Retina (tissue), 1 donor: Measurements from ENCODE around the gene GIPC2.
A peak's percentile ranks its signal among the peaks of the same experiment; 100 is the strongest.
"Not testable (repeated sequence)": the region's sequence is repeated elsewhere in the genome, so short reads cannot be mapped to it uniquely, and the experiment has no call there.

Experiments
- DNase-seq: peaks from one replicate; pipeline ENCODE4 v3.0.0-alpha.2; 2016

The GIPC2 gene, protein sequence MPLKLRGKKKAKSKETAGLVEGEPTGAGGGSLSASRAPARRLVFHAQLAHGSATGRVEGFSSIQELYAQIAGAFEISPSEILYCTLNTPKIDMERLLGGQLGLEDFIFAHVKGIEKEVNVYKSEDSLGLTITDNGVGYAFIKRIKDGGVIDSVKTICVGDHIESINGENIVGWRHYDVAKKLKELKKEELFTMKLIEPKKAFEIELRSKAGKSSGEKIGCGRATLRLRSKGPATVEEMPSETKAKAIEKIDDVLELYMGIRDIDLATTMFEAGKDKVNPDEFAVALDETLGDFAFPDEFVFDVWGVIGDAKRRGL

DNA sequence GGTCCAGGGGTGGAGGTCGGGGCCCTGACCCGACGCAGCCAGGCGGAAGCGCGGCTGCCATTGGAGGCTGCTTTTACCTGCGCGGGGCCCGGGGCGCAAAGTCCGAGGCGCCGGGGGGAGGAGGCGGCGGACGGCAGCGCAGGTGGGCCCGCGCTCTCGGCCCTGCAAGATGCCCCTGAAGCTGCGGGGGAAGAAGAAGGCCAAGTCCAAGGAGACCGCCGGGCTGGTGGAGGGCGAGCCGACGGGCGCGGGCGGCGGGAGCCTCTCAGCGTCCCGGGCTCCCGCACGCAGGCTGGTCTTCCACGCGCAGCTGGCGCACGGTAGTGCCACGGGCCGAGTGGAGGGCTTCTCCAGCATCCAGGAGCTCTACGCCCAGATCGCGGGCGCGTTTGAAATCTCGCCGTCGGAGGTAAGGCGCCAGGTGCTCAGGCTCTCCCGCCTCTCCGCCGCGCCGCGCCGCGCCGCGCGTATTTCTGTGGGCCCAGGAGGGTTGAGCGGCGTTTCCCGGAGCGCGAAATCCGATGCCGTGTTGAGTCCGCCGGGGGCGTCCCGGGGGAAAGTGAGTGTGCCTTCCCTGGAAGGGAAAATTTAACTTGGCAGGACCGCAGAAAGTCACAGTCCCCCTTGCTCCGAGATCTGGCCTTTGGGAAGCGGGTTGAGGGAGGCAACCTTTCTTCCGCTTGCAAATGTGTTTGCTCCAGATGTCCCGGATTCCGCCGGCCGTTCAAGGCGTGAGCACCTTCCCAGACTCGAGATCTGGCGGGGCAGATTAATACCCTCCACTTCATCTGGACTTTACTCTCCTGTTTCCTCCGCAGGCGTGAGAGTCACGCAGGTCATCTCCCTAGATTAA, at the start of gene GIPC2:
GIPC2 (plus strand) TSS at position 41 of the 853 bp plus-strand sequence; CDS start at position 170, 129 bp downstream.
- DNase-seq: peak; percentile 72

DNA sequence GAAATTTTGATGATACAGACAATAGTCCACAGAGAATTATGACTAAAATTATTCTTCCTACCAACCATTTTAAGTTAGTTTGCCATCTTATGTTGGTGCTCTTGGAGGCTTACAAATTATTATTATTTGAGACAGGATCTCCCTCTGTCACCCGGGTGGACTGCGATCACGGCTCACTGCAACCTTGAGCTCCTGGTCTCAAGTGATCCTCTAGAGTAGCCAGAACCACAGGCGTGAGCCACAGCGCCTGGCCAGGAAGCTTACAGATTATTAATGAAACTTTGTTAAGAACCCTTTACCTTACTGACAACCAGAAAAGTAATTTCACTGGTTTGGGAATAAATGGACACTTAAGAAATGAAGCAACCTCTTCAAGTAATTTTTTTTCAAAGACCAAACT, 49.0 kb upstream of the GIPC2 start:
- DNase-seq: no peak

DNA sequence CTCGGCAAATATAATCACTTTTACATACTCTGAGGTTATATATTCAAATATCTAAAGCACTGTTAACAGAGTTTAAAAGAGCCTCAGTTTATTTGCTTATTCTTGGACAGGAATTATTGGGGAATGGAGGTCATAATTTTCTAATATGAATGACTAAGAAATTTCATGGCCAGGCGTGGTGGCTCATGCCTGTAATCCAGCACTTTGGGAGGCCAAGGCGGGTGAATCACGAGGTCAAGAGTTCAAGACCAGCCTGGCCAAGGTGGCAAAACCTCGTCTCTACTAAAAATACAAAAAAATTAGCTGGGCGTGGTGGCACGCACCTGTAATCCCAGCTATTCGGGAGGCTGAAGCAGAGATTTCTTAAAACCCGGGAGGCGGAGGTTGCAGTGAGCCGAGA, 45.2 kb upstream of the GIPC2 start:
- not testable (repeated sequence) for DNase-seq

DNA sequence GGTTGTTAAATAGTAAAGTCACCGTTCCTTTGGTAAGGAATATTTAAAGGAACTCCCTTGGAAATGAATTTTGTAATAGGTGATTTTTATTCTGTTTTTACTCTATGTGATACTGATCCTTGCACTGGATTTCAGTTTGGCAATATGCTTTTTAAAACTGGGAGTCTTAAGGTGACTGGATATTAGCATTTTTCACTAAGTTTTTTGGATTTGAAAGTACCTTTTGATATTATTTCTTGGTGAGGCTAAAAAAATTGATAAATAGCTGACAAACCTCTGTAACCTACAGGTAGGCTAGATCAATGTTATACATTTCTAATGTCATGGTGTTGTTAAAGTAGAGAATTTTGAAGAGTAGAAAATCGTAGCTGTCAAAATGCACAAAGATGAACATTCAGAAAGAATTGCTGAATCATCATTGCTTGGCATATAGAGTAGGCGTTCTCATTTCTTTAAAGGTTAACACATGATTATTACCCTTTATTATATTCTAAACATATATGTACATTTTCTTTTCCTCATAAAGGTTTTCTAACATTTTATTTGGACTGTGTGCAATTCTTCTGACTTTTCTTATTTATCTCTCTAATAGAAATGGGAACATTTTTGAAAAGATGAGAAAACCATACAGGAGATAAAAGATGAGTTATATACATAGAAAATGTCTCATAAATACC, 42.6 kb upstream of the GIPC2 start:
- DNase-seq: no peak

DNA sequence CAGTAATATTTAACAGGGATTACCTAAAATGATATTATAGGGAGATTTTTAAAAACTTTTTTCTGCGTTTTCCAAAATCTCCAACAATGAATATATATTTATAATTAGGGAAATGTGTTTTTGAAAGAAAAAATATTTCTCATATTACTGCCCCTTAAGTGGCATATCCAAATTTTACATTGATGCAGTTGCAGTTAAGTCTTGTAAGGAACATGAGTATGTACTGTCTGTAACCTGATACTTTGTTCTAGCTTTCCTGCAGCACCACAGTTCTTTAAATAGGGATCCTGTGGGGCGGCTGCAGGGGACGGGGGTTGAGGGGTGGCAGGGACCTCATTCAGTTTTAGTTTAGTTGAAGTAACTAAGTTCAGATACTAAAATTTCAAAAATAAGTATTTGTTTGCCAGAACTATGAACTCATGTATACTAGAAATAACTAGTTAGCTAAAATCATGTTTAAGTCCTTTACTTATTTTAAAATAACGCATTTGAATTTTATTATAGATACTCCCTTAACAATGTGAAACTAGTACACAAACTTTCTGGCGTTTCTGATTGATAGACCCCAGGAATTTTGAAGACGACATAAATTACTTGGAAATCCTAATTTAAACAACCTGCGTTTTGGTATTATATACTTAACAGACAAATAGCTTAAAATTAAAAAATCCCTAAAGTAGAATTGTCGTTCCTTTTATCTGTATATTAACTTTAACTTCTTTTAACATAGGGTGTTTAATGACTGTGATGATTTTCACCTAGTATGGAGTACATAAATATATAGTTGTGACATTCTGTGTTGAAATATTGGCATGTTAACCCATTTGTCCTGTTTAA, 41.7 kb upstream of the GIPC2 start:
- peak; percentile 3 for DNase-seq

DNA sequence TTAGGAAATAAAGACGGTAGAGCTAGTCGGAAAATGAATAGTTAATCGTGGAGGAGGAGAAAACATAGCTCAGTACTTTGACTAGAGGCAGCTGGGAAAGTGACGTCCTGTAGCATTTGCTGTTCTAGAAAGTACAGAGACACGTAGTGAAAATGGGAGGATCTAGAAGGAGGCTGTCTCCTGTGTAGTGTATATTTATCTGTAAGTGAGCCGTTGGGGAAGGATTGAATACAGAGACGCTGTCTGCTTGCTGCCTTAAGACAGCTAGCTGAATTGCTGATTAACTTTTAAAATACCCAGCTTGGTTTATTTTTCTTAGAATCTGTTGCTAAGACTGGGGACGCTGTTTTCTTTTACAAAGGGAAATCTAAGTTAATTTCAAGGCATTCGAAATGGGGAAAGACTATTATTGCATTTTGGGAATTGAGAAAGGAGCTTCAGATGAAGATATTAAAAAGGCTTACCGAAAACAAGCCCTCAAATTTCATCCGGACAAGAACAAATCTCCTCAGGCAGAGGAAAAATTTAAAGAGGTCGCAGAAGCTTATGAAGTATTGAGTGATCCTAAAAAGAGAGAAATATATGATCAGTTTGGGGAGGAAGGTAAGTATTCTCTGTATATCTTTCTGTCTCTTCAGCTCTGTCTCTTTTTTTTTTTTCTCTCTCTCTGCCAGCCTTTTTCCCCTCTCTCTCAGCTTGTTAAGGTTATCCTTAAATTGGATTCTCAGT, 40.9 kb upstream of the GIPC2 start, which contains the start of gene DNAJB4:
DNAJB4 (plus strand) TSS at position 221 of the 729 bp plus-strand sequence; CDS start at position 393, 172 bp downstream.
- DNase-seq: peak; percentile 49

DNA sequence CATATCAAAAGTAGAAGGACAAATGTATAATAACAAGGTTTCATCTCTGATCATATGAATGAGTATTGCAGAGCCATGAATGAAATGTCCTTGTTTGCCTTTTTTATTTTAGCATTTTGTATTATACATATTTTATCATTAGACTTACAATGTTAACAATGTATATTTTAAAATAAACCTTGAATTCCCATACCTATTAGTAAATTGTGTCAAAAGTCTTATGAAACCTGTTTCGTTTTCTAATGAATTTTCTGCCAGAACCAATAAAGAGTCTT, 40.4 kb upstream of the GIPC2 start:
- no peak for DNase-seq

DNA sequence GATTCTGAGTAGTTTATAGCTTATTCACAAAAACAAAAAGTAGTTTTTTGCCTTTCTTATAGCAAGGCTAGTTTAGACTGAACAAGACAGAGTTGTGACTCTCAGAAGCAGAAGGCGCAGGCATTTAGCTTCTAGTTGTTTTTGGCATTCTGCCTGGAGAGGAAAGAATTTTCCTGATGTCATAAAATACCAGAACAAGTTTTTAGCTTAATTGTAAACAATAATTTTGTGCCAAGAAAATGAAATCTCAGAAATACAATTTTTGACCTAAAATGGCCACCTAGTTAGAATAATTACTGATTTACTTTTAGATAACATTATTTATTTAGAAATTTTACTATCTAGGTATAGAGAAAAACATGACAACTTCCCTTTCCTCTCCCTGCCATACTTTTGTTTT, 40.0 kb upstream of the GIPC2 start:
- peak; percentile 8 for DNase-seq

DNA sequence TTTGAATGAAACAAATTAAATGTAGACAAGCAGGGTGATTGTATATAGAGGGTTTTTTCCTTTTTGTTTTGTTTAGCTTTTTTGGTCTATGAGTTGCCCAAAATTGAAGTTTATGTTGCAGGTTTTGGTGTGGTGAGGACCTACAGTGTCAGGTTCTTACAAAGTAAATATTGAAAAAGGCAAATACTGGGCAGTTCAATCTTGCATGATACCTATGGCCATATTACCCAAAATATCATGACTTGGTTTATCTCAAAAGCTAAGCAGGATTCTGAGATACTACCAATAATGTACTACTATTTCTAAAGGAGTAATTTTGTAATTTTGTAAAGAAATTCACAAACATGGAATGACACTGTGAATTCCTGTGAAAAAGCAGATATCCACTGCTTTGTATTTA, 39.2 kb upstream of the GIPC2 start:
- DNase-seq: no peak

DNA sequence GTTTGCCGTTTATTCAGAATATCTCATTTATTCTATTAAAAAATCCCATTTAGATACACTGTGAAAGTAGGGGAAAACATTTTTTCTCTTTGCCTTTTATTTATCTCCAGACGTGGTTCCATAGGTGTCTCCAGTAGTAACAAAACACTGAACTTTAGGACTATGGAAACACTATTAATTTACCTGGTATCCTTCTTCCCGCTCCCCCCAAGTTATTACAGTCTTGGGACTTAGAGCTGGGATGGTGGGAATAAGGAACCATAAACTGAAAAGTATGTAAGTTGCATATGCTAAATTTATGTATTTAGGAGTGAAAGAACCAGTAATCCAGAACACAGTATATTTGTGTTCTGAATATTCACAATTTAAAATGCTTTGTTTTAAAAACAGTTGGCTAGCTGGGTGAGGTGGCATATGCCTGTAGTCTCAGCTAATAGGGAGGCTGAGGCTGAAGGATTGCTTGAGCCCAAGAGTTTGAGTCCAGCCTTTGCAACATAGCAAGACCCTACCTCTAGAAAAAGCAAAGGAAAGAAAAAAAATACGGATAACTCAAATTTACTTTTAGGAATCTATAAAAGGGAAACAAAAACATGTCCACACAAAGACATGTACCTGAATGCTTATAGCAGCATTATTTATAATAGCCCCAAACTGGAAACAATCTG, 38.0 kb upstream of the GIPC2 start:
- no peak for DNase-seq

DNA sequence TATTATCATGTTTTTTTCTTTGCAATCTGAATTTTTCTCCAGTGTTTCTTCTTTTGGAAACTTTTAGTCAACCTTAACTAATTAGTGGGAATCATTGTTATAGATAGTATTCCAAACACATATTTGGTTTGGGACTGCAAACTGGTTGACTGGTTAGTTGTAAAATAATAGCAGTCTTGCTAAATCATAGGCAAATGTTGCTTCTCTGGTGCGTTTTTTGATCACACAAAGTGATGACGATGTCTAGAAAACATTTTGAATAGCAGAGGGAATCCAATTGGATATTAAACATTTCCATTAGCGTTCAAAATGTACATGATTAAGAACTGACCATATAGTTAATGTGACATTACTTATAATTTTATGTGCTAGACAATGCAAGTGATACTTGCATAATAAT, 36.5 kb upstream of the GIPC2 start:
- no peak for DNase-seq

DNA sequence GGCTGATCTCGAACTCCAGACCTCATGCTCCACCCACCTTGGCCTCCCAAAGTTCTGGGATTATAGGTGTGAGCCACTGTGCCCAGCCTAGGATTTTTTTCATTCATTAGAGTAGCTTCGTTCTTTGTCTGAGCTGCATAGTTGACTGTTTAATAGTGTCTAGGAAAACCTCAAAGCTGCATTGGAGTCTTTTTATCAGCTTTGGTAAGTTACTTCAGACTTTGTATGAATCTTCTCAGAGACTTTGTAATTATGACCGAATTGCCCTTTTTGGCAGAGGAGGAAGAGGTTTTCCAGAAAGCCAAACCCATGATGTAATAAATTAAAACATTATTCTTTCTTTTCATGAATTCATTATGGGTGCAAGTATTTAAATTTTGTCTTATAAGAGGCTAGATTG, 35.9 kb upstream of the GIPC2 start:
- DNase-seq: no peak

DNA sequence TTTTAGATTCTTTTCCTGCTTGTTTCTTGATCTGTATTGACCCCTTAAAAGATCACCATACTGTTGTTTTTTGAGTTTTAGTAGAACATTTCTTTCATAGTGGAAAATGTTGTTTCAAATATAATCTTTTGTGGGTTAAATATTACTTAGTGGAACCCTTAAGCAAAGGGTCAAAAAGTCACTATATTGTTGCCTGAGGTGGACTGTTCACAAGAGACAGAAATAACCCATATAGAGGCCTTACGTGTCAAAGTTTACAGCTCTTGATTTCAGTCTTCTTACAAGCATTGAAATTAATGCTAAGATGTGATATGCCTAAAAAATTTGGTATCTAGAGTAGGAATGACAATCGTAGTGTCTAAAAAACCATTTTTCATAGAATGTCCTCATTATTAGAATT, 34.7 kb upstream of the GIPC2 start:
- no peak for DNase-seq

DNA sequence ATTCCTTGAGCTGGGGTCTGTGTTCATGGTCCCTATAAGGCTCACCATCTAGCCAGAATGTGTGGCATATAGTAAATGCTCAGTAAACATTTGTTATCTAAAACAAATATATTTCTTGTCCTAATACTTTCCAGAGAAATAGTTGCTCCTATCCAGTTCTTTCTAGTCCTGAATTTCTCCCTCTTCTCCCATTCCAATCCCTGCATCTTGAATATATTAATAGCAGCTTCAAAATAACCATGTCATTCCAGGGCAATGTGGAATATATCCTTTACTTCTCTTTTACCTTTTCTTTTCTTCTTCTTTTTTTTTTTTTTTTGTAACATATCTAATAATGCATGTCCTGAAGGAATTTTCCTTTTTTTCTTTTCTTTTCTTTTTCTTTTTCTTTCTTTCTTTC, 30.6 kb upstream of the GIPC2 start:
- DNase-seq: no peak

DNA sequence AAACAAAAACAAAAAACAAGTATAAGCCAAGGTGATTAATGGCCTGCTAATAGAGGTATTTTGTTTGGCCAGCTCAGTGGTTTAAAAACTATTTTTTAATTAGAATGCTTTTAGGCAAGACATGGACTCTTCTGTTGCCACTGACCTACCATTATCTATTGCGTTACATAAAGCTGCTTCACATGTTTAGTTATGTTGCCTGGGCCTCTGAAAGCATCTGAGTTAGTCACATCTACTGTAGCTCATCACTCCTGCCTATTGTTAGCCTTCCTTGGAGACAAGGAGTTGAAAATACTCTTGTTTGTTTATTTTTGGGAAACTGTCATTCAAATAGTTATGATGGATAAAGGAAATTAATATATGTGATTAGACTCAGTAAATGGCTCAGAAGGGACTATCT, 26.7 kb upstream of the GIPC2 start:
- no peak for DNase-seq

DNA sequence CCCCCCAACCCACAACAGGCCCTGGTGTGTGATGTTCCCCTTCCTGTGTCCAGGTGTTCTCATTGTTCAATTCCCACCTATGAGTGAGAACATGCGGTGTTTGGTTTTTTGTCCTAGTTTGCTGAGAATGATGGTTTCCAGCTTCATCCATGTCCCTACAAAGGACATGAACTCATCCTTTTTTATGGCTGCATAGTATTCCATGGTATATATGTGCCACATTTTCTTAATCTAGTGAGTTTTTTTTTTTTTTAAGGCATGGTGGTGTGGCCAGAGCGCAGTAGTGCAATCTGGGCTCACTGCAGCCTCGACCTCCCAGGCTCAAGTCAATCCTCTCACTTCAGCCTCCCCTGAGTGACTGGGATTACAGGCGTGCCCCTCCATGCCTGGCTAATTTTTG, 24.6 kb upstream of the GIPC2 start:
- DNase-seq: not testable (repeated sequence)

DNA sequence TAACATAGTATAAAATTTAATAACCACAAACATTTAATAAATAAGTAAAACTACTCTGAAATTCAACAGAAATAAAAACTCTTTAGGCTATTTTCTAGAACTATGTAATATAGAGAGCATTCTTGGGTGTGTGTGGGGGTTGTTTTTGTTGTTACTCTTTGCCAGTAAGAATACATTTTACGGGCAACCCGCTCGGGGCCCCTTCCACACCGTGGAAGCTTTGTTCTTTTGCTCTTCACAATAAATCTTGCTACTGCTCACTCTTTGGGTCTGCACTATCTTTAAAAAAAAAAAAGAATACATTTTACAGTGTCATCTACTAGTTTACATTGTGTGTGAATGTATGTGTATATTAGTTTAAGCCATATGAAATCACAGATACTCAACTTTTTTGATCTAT, 16.0 kb upstream of the GIPC2 start:
- no peak for DNase-seq

DNA sequence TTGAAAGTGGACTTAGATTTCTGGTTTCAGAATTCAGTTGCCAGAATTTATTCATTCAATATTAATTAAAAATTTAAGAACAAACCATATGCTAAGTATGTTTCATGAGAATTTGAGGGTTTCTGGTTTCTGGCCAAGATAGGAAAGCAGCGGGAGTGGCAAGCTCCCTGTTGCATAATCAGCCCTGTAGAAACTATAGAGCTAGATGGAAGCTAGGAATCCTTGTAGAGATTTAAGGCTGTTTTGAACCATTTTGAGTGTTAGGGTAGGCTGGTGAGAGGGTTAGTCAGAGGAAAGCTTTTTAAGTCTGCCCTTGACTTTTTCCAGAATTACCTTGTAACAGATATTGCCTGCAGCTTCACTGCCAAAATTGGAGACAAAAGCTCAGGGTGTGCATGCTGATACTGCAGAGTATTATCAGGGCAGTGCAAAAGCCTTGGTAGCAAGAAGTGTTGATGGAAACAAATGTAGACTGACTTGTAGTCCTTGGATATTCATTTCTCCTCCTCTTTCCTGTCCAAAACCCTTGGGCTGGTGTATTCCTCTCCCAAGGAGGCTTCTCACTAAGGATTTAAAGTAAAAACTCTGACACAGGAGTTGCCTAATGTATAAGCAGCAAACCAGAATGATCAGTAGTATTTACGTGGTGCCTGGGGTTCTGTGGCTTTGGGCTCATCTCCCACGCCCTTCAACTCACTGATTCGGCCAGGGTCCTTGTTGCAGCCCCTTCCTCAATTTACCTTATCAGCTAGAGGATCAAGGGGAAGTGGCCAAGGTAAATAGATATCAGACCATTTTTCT, 12.6 kb upstream of the GIPC2 start:
- no peak for DNase-seq

DNA sequence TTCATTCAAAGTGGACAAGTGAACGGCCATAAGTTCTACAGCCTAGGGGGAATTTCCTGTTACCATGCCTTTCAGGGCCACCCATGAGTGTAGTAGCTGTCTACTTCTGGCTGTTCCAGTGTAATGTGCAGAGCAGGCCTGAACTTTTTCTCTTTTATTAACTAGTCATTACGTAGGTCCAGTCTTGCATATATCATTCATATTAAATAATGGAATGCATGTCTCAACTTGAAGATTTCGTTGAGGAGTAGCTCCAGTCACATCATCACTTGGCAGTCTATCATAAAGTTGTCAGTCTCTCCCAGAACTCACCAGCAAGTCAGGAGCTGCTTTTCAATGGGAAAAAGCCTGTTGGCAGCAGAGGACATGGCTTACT, 12.0 kb upstream of the GIPC2 start:
- DNase-seq: no peak

DNA sequence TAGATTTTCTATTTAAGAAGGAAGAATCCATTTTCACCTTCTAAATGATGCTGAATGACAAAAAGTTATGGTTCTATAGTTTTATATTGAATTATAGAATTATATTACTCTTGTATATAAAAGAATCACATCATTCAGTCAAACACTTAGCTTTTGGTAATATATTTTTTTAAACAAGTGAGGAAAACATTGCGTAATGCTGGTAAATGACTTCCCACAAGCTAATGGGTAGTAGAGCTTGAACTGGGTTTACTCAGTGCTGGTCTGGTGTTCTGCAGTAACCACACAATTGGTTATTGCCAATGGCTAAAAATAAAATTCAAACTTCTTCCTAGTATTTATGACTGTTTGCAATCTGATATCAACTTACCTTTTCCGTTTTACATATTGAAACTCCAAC, 10.6 kb upstream of the GIPC2 start:
- no peak for DNase-seq

DNA sequence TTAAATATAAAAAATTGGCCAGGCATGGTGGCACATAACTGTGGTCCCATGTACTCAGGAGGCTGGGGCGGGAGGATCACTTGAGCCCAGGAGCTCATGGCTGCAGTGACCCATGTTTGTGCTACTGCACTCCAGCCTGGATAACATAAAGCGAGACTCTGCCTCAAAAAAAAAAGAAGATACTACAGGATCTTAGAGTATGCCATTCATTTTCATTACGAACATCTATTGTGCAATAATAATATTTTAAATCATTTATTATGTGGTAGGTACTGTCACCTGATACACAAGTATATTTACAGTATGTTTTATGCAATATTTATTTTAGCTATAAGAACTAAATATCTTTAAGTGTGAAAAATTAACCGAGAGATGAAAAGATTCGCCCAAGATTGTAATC, 9.3 kb upstream of the GIPC2 start:
- no peak for DNase-seq
